Measurements from ENCODE around the gene STXBP6.

STXBP6 gene

DNA sequence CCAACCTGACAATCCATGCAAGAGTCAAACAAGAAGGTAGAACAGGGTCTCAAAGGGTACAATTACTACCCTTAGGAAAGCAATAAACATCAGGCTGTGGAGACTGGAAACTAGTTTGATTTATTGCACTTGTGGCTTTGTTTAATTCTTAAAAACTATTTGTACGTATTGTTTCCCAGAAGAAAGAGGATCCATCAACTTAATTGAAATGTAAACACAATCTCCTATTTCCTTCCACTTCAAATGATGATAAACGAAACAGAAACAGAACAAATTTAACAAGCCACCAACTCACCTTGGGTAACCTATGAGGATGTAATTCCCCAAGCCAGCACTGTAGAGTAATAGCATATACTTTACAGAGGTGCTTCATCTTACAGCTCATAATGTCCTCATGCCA, 8.0 kb downstream of the STXBP6 start:
- ATAC-seq (ENCODE audit: low read depth) (no peak), DNase-seq (ENCODE audit: low spot score) (no peak)
- TF ChIP-seq, protein P1, sequence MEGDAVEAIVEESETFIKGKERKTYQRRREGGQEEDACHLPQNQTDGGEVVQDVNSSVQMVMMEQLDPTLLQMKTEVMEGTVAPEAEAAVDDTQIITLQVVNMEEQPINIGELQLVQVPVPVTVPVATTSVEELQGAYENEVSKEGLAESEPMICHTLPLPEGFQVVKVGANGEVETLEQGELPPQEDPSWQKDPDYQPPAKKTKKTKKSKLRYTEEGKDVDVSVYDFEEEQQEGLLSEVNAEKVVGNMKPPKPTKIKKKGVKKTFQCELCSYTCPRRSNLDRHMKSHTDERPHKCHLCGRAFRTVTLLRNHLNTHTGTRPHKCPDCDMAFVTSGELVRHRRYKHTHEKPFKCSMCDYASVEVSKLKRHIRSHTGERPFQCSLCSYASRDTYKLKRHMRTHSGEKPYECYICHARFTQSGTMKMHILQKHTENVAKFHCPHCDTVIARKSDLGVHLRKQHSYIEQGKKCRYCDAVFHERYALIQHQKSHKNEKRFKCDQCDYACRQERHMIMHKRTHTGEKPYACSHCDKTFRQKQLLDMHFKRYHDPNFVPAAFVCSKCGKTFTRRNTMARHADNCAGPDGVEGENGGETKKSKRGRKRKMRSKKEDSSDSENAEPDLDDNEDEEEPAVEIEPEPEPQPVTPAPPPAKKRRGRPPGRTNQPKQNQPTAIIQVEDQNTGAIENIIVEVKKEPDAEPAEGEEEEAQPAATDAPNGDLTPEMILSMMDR (IDR thresholded peaks at IDR 0.05; ENCODE audit: poor library complexity, severe bottlenecking), result no peak
- H3K36me3 ChIP-seq (ENCODE audit: low read depth), result no peaks in the 10 kb centered on the region
- no peaks in the 10 kb centered on the region for H3K9me3 ChIP-seq (ENCODE audit: severe bottlenecking)
- no peak overlapping the region for H3K4me3 ChIP-seq (ENCODE audit: severe bottlenecking)
- H3K27me3 ChIP-seq (ENCODE audit: insufficient read depth, poor library complexity, severe bottlenecking), result peaks cover 15% of the 10 kb centered on the region
- H3K4me1 ChIP-seq (ENCODE audit: insufficient read depth, poor library complexity, severe bottlenecking), result no peaks in the 10 kb centered on the region
- H3K27ac ChIP-seq (ENCODE audit: poor library complexity, severe bottlenecking), result no peak overlapping the region

DNA sequence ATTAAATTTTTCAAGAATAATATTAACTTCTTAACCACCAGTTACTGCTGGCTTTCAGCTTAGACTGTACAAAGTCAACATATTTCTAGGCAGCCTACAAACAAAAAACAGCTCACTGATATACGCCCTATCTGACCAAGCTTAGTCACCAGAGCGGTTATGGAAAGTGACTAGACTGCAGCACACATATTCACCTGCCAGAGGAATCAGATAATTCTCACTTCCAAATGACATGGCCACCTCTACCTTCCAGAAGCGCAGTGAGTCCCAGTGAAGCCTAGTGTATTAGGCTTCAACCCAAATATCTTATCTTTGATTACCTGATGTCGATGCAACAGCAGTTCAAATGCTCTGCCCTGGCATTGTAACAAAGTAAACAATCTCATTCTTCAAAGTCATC, 8.5 kb downstream of the STXBP6 start:
- TF ChIP-seq, protein P1 (IDR thresholded peaks at IDR 0.05; ENCODE audit: poor library complexity, severe bottlenecking), result no peak
- ATAC-seq (ENCODE audit: low read depth), result no peak
- Histone ChIP-seq H3K4me1 (ENCODE audit: insufficient read depth, poor library complexity, severe bottlenecking) (no peaks in the 10 kb centered on the region), H3K4me3 (ENCODE audit: severe bottlenecking) (no peak overlapping the region), H3K9me3 (ENCODE audit: severe bottlenecking) (no peaks in the 10 kb centered on the region), H3K27ac (ENCODE audit: poor library complexity, severe bottlenecking) (no peak overlapping the region), H3K36me3 (ENCODE audit: low read depth) (no peaks in the 10 kb centered on the region), H3K27me3 (ENCODE audit: insufficient read depth, poor library complexity, severe bottlenecking) (peaks cover 11% of the 10 kb centered on the region)
- DNase-seq (ENCODE audit: low spot score), result no peak

DNA sequence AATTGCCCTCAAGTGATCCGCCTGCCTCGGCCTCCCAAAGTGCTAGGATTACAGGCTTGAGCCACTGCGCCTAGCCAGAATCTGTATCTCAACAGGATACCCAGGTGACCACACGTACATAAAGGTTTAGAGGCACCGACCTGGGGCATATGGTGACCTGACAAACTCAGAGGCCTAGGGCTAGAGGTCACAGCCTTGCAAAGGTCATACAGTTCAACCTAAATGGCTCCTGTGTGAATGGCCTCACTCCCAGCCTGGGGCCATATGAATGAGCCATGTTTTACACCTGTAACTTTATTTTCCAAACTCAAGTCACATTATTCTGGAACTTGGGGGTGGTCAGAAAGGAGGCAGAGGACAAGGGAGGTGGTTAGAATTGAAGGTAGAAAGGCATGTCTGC, 10.0 kb downstream of the STXBP6 start:
- DNase-seq (ENCODE audit: low spot score) (no peak), ATAC-seq (ENCODE audit: low read depth) (no peak)
- TF ChIP-seq, protein P1 (IDR thresholded peaks at IDR 0.05; ENCODE audit: poor library complexity, severe bottlenecking), result no peak
- no peaks in the 10 kb centered on the region for H3K36me3 ChIP-seq (ENCODE audit: low read depth)
- no peaks in the 10 kb centered on the region for H3K4me1 ChIP-seq (ENCODE audit: insufficient read depth, poor library complexity, severe bottlenecking)
- H3K4me3 ChIP-seq (ENCODE audit: severe bottlenecking), result no peak overlapping the region
- H3K27ac ChIP-seq (ENCODE audit: poor library complexity, severe bottlenecking), result no peak overlapping the region
- H3K9me3 ChIP-seq (ENCODE audit: severe bottlenecking), result no peaks in the 10 kb centered on the region
- H3K27me3 ChIP-seq (ENCODE audit: insufficient read depth, poor library complexity, severe bottlenecking), result peaks cover 6% of the 10 kb centered on the region

DNA sequence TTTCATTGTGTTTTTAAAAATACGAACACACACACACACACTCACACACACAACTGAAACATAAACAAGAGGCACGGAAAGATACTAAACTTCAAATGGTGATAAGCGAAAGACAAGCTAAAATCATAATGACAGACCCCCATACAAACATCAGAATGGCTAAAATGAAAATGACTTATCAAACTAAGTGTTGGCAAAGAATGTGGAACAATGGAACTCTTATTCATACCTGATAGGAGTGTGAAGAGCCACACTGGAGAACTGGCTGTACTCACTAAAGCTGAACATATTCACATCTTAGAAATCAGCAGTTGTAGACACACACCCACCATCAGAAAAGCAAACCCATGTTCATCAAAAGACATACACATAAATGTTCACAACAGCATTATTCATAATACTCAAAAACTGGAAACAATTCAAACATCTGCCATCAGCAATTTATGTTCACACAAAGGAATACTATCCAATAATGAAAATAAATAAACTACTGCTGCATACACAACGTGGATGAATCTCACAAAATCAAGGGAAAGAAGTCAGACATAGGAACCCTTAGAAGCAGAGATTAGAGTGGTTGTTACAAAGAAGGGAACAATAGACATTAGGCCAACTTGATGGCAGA, 11.8 kb downstream of the STXBP6 start:
- Histone ChIP-seq H3K27ac (ENCODE audit: poor library complexity, severe bottlenecking) (no peak overlapping the region), H3K4me3 (ENCODE audit: severe bottlenecking) (no peak overlapping the region), H3K27me3 (ENCODE audit: insufficient read depth, poor library complexity, severe bottlenecking) (no peaks in the 10 kb centered on the region), H3K4me1 (ENCODE audit: insufficient read depth, poor library complexity, severe bottlenecking) (no peaks in the 10 kb centered on the region), H3K36me3 (ENCODE audit: low read depth) (no peaks in the 10 kb centered on the region), H3K9me3 (ENCODE audit: severe bottlenecking) (no peaks in the 10 kb centered on the region)
- no peak for ATAC-seq (ENCODE audit: low read depth)
- TF ChIP-seq, protein P1 (IDR thresholded peaks at IDR 0.05; ENCODE audit: poor library complexity, severe bottlenecking), result no peak
- DNase-seq (ENCODE audit: low spot score), result no peak

DNA sequence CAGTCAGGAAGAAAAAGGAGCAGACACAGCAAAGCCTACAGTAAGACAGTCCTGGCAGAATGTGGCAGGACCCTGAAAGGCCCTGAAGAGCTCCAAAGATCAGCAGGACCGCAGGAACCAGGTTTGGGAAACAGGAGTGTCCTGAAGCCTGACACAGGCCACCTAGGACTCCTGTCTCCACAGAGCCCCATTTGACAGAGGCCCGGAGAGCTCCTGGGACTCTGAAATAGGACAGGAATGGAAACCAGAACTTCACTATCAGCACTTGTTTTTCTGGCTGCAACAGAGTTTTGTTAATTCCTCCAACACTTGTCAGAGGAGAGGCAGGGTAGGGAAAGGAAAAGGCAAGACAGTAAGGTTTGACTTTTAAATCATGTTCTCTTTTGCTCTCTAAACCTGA, 12.9 kb downstream of the STXBP6 start:
- no peak for ATAC-seq (ENCODE audit: low read depth)
- no peak overlapping the region for H3K27ac ChIP-seq (ENCODE audit: poor library complexity, severe bottlenecking)
- H3K4me1 ChIP-seq (ENCODE audit: insufficient read depth, poor library complexity, severe bottlenecking), result no peaks in the 10 kb centered on the region

More for the DNA sequence above, 12.9 kb downstream of the STXBP6 start:
- no peaks in the 10 kb centered on the region for H3K27me3 ChIP-seq (ENCODE audit: insufficient read depth, poor library complexity, severe bottlenecking)
- no peak overlapping the region for H3K4me3 ChIP-seq (ENCODE audit: severe bottlenecking)
- no peaks in the 10 kb centered on the region for H3K36me3 ChIP-seq (ENCODE audit: low read depth)
- no peak for DNase-seq (ENCODE audit: low spot score)
- no peaks in the 10 kb centered on the region for H3K9me3 ChIP-seq (ENCODE audit: severe bottlenecking)
- TF ChIP-seq, protein P1 (IDR thresholded peaks at IDR 0.05; ENCODE audit: poor library complexity, severe bottlenecking), result no peak
